Stimulated activated CD8-positive, alpha-beta memory T cell treated with anti-CD3 and anti-CD28 coated beads, Interleukin-2, amount 100 ng/mL, for 1 hour (primary cell): ENCODE measurements around the gene ZNF74.

Source experiments
- DNase-seq, 2 donors: peaks; one replicate each; pipeline ENCODE4 v3.0.0-alpha.2; 2020; ENCODE audit warnings: low read depth in 2 of 2

Gene ZNF74

DNA sequence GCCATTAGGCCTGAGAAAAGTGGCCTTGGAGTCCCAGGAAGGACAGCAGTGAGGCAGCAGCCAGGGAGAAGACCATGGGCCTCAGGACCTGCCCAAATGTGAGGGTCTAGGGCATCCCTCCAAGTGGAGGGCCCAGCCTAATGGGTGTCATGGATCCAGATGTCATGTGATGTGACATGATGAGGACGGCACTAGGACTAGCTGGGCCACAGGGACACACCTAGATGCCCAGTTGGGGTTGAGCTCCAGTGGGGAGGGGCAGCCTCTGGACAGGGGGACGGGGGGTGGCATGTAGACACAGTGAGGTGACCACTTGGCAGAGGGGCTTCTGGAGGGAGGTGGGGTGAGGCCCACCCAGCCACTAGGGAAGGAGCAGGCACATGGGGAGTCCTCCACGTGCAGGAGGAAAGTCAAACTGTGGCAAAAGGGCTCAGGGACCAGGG lies 38.3 kb downstream of the ZNF74 start:
- no peak for DNase-seq

DNA sequence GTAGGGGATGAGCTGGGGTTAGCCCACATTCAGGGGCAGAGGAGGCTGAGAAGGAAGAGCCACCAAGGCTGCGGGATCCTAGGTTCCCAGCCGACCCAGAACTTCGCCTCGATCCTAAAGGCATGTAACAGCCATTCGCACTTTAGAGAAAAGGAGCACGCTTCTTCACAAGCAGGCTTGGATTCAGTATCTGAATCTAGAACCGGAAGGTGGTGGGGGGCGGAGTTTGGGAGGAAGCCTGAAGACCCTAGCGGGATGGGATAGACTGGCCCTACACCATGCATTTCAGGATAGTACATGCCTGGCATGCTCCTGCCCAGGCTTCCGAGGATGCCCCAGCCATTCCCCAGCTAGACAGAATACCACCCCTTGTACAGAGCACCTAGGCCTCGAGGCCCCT lies 39.2 kb downstream of the ZNF74 start:
- no peak for DNase-seq

DNA sequence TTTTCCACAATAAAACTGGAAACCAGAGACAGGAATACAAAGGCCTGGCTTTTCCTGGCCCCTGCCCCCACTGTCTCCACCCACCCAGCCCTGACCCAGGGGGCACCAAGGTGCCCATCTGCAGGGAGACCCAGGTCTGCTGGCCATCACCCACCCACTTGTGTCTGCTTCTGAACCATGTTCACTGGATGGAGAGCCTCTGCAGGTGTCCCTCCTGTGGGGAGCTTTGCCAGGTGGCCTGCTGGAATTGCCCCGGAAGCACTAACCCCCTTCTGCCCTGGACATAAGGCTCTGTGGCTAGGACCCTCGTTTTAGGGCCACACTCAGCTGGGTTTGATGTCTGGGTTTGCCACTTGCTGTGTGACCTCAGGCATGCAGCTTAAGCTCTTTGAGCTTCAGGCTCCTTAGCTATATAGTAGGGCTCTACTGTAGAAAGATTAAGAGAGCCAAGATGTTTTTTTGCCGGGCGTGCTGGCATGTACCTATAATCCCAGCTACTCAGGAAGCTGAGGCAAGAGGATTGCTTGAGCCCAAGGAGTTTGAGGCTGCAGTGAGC lies 39.8 kb downstream of the ZNF74 start:
- DNase-seq, result no peak

DNA sequence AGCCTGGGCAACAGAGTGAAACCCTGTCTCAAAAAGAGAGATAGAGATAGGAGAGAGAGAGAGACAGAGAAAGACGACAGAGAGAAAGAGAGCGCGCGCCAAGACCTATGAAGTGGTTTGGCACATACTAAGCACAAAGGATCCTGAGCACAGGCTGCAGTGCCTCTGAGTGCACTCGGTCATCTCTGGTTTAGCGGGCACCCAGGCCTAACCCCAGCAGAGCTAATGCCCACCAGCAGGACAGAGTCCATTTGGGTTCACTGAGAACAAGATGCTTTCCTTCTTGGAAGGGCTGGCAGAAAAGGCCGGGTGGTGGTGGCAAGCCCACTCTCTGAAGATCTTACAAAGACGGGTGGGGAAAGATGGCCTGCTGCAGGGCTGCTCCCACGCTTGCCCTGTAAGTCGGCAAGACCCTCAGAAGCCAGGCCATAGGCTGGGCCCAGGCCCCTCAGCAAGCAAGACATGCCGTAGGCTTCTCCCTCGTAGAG lies 40.4 kb downstream of the ZNF74 start:
- DNase-seq, result no peak

DNA sequence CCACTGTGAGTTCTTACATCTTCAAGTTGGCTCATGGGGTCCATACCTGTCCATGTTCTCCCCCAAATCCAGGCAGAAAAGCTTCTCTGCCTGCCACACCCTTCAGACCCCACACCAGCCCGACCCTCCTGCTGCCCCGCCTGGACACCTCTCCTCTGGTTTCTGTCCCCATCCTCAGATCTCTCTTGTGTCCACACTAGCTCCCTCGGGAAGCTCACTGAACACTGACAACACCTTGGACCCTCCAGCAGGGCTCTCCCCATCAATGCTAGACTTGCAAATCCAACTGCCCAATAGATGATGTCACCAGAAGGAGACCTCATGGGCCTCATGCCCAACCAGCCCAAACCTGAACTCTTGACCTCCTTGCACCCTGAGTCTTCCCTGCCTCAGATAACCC lies 40.8 kb downstream of the ZNF74 start:
- DNase-seq, result no peak

DNA sequence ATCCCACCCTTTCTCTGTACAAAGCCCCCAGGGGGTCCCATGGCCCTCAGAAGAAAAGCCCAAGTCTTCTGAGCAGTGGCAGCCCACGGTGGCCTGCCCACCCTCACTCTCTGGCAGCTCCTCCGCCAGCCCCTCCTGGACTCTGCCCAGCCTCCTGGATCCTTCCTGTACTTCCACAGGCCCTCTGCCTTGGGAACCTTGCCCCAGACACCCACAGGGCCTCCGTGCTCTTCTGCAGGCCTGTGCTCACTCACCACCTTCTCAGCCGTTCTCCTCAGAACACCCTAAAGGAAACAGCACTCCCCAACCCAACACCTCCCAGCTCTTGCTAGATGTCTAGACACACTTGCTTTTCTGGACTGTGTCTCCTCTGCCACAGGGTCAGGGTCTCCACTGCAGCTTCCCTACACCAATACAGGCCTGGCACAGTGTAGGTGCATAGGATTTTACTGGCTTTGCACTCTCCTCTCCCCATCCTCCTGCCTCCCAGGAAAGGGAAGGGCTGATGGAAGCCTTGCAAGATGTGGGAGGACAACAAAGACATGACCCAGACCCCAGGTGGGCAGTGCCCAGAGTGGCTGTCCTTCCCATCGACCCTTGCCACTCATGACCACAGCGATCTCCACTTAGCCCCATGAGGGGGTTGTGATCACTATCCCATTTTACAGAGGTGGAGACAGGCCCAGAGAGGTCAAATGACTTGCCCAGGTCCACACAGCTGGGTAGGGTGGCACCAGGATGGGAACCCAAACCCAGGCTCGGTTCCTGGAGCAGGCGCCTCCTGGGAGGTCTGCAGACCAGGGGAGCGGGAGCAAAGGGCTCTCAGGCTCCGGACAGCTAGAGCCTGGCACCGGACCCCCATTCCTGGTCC lies 41.7 kb downstream of the ZNF74 start:
- no peak for DNase-seq

DNA sequence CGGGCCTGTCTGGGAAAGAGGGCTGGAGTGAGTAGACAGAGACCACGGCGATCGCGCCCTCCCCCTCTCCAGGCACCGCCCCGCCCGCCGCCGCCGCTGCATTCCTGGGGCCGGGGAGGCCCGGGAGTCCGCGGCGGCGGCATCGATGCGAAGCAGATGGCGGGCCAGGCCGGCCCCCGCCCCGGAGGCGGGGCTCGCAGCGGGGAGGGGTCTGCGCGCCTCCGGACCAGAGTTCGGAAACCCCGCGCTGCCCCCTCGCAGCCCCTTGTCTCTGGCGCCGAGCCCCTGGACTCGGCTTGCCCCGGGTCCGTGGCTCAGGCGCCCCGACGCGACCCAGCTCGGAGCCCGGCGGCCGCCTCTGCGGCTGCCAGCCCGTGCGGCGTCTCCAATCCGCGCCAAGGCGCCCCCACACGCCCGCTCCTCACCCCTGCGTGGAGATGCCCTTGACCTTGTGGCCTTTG lies 42.4 kb downstream of the ZNF74 start:
- DNase-seq, result no peak

DNA sequence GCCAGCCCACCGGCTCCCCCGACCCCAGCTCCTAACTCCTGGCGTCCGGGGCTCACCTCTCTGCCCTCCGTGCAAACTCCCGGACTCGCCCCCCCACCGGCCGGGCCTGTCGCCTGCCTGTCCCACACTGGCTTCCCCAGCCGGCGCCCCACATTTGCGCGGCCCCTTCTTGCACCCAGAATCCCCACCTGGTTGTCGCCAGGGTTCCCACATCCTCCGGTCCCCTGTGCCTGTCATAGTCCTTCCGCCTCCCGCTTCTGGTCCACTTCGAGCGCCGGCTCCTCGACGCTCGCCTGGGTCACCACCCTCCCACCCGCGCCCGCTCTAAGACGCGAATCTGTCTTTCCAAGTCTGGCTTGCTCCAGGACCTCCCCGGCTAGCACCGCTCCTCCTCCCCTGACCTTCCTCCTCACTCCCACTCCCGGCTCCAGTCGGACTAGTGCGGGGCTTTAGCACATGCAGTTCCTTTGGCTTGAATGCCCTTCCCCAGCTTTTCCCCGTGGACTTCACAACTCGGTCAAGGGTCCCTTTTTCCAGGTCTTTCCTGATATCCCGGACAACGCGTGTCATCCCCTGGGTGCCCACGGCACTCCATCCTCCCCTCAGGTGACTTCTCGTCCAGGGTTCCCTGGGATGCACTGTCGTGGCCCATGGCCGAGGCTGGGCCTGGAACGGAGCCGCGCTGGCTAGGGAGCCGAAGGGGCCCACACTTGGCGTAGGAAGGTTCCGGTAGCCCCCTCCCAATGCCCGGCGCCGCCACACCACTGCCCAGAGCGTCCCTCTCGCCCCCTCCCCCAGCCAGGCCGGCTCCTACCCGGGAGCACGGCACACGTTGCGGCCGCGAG lies 43.0 kb downstream of the ZNF74 start:
- DNase-seq, result no peak

DNA sequence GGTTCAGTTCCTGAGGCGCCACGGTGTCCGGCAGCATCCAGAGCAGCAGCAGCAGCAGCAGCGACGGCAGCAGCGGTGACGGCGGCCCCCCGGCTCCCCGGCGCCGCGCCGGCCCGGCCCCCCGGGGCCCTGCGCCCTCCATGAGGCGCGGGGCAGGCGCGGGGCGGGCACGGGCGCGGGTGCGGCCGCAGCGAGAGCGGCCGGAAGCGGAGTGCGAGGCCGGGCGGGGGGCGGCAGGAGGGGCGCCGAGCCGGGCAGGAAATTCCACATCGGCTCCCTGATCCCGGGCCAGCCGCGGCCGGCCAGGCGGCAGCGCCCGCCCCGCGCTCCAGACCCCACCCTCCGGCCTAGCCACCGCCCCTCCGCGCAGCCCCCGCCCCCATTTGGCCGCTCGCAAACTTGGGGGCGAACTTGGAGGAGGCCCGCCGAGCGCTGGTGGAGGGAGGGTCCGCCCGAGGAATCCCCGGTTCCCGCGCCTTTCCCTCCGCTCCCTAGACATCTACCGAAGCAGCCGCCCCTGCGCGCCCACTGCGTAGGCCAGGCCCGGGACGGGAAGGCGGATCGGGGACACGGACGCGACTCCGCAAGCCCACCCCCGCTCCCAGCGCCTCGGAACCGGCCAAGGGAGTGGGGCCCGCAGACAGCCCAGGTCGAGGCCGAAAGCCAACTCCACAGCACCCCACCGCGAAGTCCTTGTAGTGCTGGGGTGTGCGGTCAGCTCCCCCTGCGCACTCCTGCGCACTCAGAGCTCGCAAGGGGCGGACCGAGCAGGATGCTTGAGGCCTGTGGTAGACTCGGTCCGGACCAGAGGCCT lies 43.9 kb downstream of the ZNF74 start, which contains the start of gene SCARF2:
Gene SCARF2 (minus strand): TSS at position 213 of the 814 bp plus-strand sequence. CDS start 71 bp downstream, at position 142.
- DNase-seq, result no peak

DNA sequence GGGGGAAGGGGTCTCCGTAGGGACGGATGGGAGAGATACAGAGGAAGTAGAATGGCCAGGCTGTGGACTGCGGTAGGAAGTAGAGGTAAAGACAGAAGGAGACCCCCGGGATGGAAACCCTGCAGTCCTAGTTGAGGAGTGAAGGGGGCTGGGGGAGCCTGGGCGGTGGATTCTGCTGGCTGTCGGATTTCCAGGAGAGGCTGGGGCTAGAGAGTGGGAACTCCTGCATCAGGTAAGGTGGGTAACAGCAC lies 44.4 kb downstream of the ZNF74 start:
- no peak for DNase-seq

DNA sequence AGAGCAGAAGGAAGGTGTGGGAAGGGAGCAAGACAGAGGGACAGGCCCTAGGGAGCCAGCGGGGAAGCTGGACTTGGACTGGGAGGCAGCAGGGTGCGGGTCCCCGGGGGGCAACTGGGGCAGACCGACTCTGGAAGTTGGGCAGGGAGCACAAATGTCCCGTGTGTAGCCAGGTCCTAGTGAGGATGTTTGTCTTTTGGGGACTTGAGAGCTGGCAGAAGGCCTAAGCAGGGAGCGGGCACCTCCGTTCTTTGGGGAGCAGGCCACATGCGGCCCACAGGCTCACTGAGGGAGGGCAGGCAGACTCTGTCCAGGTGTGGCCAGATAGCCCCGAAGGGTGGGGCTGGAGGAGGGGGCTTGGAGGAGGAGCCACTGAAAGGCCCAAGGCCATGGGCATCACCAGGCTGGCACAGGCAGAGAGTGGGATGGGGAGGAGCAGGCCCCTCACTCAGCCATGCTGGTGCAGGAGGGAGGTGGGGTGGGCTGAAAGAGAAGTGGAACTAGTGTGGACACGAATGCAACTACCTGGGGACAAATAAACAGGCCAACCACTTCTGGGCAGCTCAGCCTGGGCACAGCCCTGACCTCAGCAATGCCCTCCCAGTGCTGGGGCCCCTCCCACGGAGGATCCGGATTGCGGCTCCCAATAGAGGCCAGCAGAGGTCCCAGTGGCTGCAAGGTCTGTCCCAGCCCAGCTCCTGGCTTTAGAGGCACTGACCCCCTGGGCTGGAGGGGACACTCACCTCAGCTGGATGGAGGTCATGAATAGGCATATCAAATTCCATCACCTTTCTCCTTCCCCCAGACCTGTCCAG lies 44.9 kb downstream of the ZNF74 start:
- DNase-seq, result no peak

DNA sequence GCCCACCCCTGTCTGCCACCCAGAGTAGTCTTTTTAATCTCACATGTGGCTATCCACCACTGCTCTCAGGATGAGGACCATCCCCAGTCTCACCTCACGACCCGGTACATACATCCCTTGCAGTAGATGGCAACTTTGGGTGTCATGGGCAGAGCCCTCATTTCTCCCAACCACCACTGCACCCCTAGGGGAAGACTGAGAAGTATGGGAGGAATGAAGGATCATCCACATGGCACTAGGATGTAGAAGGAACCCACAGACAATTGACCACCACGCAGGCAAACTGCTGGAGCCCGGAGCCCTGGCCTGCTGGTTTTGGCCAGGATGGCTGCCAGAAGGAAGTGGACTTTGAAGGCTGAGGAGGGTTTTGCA lies 45.6 kb downstream of the ZNF74 start:
- no peak for DNase-seq

DNA sequence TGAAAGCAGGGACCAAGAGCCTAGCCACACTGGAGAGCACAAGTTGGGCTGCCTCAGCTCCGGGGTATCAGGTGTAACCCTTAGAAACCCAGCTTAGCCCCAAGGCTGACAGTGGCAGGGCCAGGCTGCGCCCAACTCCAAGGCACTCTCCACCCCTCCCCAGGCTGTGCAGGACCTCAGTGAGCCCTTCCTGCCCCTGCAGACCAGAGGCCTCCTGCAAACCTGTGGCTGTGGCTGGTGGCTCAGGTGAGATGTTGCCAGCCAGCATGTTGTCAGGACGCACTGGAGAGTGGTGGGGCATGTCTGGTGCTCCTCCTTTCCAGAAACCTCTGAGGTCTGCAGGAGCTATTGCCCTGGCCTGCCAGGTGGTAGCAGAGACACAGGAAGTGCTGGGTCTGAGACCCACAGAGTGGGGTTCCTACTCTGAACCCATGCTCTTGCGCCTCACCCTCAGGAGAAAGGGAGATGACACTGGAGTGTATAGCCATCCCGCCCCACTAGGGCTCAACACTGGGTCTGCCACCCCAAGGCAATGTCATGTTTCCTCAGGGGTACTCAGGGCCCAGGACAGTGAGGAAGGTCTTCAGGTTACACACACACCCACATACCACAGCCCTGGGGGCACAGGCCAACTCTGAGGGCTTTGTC lies 46.1 kb downstream of the ZNF74 start:
- DNase-seq, result no peak

DNA sequence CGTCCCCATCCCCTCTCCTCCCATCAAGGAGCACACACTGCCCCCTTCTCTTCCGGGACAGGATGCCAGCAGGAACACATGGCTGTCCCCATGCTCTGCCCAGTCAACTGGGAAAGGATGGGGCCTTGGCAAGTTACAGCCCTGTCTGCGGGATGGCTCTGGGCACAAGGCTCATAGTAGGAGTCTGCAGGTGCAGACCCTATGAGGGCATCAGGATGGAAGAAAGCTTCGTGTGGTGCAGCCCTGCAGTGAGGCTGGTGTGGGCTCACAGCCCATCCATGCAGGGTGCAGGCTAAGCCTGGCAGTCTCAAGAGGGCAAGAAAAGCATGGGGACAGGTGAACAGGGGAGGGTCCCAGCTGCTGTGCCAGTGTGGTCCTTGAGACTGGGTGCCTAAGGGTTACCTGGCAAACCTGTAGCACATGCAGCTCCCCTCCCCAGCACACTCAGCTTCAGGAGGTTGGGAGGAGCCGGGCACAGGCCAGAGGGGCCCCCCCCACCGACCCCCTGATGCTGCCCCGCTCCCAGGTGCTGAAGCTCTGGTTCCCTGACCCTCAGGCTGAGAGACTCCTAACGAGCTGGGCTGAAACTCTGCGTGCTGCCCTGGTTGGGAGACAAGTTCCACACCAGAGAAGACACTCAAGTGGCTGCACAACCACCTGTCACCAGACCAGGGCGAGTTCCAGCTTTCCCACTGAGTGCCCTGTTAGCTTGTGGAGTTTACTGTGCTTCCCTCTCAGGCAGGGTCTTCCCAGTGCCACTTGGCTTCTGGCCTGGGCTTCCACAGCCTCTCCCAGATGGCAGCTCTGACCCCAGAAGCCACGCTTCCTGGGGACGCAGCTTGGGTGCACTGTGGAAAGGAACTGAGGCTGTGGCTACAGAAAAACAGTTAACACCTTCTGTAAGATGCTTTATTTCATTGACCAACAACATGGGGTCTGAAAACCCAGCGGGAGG lies 47.0 kb downstream of the ZNF74 start:
- no peak for DNase-seq

DNA sequence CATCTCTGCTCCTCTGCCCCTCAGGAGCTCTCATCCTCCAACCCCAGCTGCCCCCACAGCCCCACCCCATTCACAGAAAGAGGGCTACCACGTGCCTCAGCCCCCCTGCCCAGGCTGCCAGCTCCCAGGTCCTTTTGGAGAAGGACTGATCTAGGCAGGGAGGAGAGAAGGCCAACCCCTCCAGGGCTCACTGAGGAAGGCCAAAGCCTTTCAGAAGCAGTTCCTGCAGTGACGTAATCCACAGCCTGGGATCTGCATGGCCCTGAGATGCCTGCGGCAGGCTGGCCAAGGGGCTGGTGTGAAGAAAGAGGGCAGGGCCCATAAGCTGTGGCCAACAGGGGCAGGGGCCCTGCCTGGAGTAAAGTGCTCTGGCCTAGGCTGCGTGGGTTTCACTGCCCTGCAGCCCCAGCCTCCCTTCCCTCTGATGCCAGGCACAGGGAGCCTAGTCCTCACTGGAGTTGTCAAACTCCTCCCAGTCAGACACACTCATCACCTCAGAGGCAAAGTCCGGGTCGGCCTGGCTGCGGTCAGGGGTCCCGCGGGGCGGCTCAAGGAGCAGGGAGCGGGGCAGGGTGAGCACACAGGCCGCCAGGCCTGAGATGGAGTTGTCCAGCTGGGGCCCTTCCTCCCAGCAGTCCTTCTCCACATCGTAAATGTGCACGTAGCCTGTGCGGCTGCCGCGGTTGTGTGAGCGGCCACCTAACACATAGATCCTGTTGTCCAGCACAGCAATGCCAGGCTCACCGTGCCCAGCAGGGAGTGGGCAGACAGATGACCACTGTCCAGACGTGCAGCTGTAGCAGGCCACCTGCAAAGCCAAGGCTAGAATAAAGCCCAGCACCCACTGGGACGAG lies 47.9 kb downstream of the ZNF74 start:
- no peak for DNase-seq

DNA sequence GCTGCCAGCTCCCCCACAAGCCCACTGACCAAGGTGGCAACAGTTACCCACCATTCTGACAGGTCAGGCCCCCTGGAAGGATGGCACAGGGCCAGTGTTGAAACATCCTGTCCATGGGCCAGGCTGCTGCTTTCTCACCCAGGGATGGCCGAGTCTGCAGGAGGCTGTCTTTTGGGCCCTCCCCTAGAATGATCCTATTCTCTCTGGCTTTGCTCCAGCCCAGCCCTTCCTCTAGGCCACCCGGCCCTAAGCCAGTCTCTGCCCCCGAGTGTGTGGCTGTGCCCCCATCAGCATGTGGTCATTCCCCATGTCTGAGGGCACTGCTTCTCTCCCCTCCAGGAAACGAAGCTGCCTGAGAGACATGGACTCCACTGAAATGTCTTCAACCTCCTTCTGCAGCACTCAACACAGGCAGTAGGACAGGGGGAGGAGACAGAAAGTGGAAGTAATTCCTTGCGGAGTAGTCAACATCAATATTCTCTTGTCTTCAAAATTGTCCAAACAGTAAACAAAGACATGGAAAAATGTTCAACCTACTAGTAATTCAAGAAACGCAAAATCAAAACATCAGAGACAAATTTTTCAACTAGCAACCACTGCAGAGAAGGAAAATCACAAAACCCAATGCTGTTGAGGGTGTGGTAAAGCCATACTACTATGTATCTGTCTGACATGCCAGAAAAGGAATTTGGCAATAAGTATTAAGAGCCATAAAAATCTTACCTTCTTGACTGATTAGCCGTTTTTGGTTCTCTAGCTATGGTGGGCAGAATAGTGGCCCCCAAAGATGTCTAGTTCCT lies 48.7 kb downstream of the ZNF74 start:
- no peak for DNase-seq

DNA sequence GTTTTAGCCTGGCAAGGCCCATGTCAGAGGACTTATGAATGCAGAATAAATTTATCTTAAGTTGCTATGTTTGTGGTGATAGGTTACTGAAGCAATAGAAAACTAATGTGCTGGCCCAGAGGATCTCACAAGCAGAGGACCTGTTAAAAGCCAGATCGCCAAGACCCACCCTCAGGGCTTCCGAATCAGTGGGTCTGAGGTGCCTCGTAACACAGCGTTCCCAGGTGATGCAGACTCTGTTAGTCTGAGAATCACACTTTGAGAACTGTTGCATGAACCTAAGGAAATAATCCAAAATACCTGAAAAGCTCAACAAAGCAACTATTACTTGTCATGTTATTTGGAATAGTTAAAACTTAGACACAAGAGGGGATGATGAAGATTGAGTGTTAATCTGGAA lies 50.4 kb downstream of the ZNF74 start:
- DNase-seq, result no peak
